Measurements from ENCODE around the gene HTR1A. TPM values are rescaled to one million over a fixed set of nuclear protein-coding genes. Genes with fewer than 3 reads are reported as not detected.
A peak's percentile ranks its signal among the peaks of the same experiment; 100 is the strongest.

Gene HTR1A
- total RNA-seq (ENCODE audit: low replicate concordance) = 0.22 TPM in 1 of 2 replicates, not detected in the other

GRCh38 chr5:63962279-63962678 lies at the start of gene HTR1A:
HTR1A (minus strand) TSS chr5:63962445; CDS start chr5:63961719, 726 bp downstream.
- no peak within 1 kb of the TSS for H3K4me3 Mint-ChIP-seq
- no peak within 1 kb of the TSS for H3K27ac Mint-ChIP-seq
- H3K27me3 ChIP-seq = peaks cover 36% of the 10 kb centered on the region
- H3K27ac ChIP-seq = no peak within 1 kb of the TSS
- H3K4me1 Mint-ChIP-seq = peaks cover 17% of the 10 kb centered on the region
- peaks cover 26% of the 10 kb centered on the region for H3K4me1 ChIP-seq
- peaks cover 28% of the 10 kb centered on the region for H3K27me3 Mint-ChIP-seq (ENCODE audit: insufficient read depth, low read depth)
- no peak for TF ChIP-seq EZH2 (IDR thresholded peaks at IDR 0.05)
- no peak for TF ChIP-seq CTCF (IDR thresholded peaks at IDR 0.05)
- no peak for TF ChIP-seq EZH2phosphoT487 (IDR thresholded peaks at IDR 0.05)
- H3F3A ChIP-seq (ENCODE audit: low read depth) = peaks cover 44% of the 10 kb centered on the region
- H3K36me3 ChIP-seq = no peaks in the 10 kb centered on the region
- no peaks in the 10 kb centered on the region for H3K36me3 Mint-ChIP-seq
- H3K4me2 ChIP-seq = peak within 1 kb of the TSS; percentile 82
- peaks cover 8% of the 10 kb centered on the region for H4K20me1 ChIP-seq (ENCODE audit: low read depth)
- peaks cover 9% of the 10 kb centered on the region for H3K9me3 Mint-ChIP-seq
- DNase-seq (ENCODE audit: low spot score) = peak; percentile 39
- peak within 1 kb of the TSS; percentile 45 for H3K4me3 ChIP-seq
- H3K79me2 ChIP-seq (ENCODE audit: low read depth) = no peaks in the 10 kb centered on the region
- H3K9me3 ChIP-seq (ENCODE audit: low read depth) = no peaks in the 10 kb centered on the region
- H2AFZ ChIP-seq (replicated peaks) = peak within 1 kb of the TSS; percentile 85
- no peak within 1 kb of the TSS for H3K9ac ChIP-seq

- no peak for TF ChIP-seq EZH2 (IDR thresholded peaks at IDR 0.05)
- no peak for TF ChIP-seq EZH2phosphoT487 (IDR thresholded peaks at IDR 0.05)
- TF ChIP-seq CTCF (IDR thresholded peaks at IDR 0.05) = no peak
- no peaks in the 10 kb centered on the region for H3K9me3 ChIP-seq (ENCODE audit: low read depth)
- H4K20me1 ChIP-seq (ENCODE audit: low read depth) = no peaks in the 10 kb centered on the region
- no peaks in the 10 kb centered on the region for H3F3A ChIP-seq (ENCODE audit: low read depth)
- no peak overlapping the region for H3K4me2 ChIP-seq
- no peaks in the 10 kb centered on the region for H3K79me2 ChIP-seq (ENCODE audit: low read depth)
- H2AFZ ChIP-seq (replicated peaks) = no peak overlapping the region
- Mint-ChIP-seq H3K36me3 (no peaks in the 10 kb centered on the region), H3K4me3 (no peak overlapping the region), H3K27ac (no peak overlapping the region), H3K9me3 (no peaks in the 10 kb centered on the region), H3K27me3 (ENCODE audit: insufficient read depth, low read depth) (no peaks in the 10 kb centered on the region), H3K4me1 (no peaks in the 10 kb centered on the region)
- H3K36me3 ChIP-seq = no peaks in the 10 kb centered on the region
- no peak overlapping the region for H3K4me3 ChIP-seq
- no peak overlapping the region for H3K27ac ChIP-seq
- peaks cover 6% of the 10 kb centered on the region for H3K4me1 ChIP-seq
- no peaks in the 10 kb centered on the region for H3K27me3 ChIP-seq
- H3K9ac ChIP-seq = no peak overlapping the region
- DNase-seq (ENCODE audit: low spot score) = no peak
Measured at GRCh38 chr5:64003966-64004365, 41.7 kb upstream of the HTR1A start.

- H3K9me3 Mint-ChIP-seq = no peaks in the 10 kb centered on the region
Measured at GRCh38 chr5:64000096-64000495, 37.9 kb upstream of the HTR1A start.

More at GRCh38 chr5:64000096-64000495, 37.9 kb upstream of the HTR1A start:
- no peak overlapping the region for H3K4me2 ChIP-seq
- DNase-seq (ENCODE audit: low spot score) = no peak
- no peaks in the 10 kb centered on the region for H3K4me1 Mint-ChIP-seq
- no peaks in the 10 kb centered on the region for H3F3A ChIP-seq (ENCODE audit: low read depth)
- no peak overlapping the region for H3K4me3 ChIP-seq
- no peaks in the 10 kb centered on the region for H4K20me1 ChIP-seq (ENCODE audit: low read depth)
- H3K4me1 ChIP-seq = peaks cover 6% of the 10 kb centered on the region
- H3K79me2 ChIP-seq (ENCODE audit: low read depth) = no peaks in the 10 kb centered on the region
- no peak overlapping the region for H2AFZ ChIP-seq (replicated peaks)
- no peak overlapping the region for H3K9ac ChIP-seq
- H3K36me3 Mint-ChIP-seq = no peaks in the 10 kb centered on the region
- H3K36me3 ChIP-seq = no peaks in the 10 kb centered on the region
- H3K27me3 Mint-ChIP-seq (ENCODE audit: insufficient read depth, low read depth) = no peaks in the 10 kb centered on the region
- no peak overlapping the region for H3K27ac Mint-ChIP-seq
- H3K9me3 ChIP-seq (ENCODE audit: low read depth) = no peaks in the 10 kb centered on the region
- no peak overlapping the region for H3K4me3 Mint-ChIP-seq
- H3K27me3 ChIP-seq = no peaks in the 10 kb centered on the region
- H3K27ac ChIP-seq = no peak overlapping the region
- no peak for TF ChIP-seq EZH2phosphoT487 (IDR thresholded peaks at IDR 0.05)
- TF ChIP-seq EZH2 (IDR thresholded peaks at IDR 0.05) = no peak
- no peak for TF ChIP-seq CTCF (IDR thresholded peaks at IDR 0.05)
